Measurements from ENCODE around the gene NBEA.

GRCh38 chr13:35005051-35005450, 63.0 kb downstream of the NBEA start:
- TF ChIP-seq CTCF (IDR thresholded peaks at IDR 0.05) (no peak), POLR2A (IDR thresholded peaks at IDR 0.05) (no peak)
